HG03565 (cell line): ENCODE data around the gene CD79B.
"Not testable (repeated sequence)": the region's sequence is repeated elsewhere in the genome, so short reads cannot be mapped to it uniquely, and the experiment has no call there.

ENCODE experiments used
- ATAC-seq: cut with Tn5 transposase; IDR thresholded peaks from one replicate; pipeline ENCODE4 v1.9.1; 2021; ENCODE audit warnings: mild to moderate bottlenecking, moderate library complexity; ENCODE audit not compliant: unreplicated experiment

Gene CD79B

DNA sequence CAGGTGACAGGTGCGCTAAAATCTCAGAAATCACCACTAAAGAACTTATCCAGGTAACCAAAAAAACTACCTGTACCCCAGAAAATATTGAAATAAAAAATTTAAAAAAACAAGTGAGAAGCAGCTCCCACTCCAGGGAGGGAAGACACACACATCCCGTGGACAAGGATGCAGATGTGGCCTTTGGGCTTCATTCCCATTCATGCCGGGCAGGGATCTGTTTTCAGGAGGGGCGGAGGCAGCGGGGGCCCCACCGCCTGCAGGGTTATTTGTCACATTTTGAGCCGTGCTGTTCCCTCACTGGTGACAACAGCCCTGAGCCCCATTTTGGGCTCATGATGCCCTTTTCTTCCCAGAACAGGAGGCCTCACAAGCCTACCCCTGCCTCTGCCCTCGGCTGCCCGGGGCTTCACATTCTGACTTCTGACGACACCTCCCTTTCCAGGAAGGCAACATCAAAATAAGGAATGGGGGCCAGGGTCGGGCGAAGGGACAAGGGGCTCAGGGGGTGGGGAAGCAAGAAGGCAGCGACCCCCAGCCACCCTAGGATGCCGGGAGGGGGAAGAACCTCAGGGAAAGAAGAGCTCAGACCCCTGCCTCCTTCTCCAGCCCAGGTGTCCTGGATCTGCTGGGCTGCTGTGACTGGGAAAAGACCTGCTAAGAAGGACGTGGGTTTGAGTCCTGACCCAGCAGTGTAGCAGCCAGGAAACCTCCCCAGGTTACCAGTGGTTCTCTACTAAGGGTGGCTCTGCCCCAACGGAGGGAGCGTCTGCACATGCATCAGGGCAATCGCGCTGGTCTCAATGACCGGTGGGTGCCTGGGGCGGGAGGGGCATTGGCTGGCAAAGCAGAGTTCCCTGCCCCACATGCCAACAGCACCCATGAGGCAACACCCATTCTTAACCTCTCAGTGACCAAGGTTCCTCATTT is 2.3 kb upstream of the CD79B start:
- ATAC-seq = no peak

DNA sequence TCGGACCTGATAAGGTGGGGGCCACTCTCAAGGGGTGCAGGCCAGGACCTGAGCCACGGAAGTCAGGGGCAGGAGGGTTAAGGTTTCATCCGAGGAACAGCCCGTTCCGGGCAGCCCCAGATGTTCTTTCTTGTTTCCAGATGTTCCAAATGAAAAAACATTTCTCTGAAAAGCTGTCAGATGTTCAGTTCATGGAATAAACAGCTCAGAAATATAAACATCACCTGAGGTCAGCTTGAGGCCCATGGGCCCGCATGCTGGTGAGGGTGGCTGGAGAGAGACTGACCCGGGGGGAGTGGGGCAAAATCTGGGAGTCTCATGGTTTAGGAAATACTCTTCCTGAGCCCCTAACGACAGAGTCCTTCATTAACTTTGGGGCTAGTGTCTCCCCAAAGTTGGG is 1.5 kb upstream of the CD79B start:
- no peak for ATAC-seq

DNA sequence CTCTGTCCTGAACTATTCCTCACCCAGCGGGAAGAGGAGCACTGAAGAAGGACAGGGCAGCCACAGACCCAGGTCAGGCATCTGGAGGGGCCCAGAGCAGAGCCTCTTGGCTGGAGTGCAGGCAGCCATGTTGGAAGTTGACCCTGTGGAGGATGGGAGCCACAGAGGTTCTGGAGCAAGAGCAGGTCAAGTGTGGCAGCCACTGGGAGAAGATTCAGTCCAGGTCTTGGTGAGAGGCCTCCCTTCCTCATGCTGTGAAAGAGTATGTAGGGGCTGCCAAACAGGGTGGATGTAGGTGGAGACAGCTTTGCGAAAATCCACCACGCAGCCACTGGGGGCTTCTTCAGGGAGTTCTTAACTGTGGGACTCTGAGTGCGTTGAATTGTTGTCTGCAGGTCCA is 590 bp upstream of the CD79B start:
- no peak for ATAC-seq

DNA sequence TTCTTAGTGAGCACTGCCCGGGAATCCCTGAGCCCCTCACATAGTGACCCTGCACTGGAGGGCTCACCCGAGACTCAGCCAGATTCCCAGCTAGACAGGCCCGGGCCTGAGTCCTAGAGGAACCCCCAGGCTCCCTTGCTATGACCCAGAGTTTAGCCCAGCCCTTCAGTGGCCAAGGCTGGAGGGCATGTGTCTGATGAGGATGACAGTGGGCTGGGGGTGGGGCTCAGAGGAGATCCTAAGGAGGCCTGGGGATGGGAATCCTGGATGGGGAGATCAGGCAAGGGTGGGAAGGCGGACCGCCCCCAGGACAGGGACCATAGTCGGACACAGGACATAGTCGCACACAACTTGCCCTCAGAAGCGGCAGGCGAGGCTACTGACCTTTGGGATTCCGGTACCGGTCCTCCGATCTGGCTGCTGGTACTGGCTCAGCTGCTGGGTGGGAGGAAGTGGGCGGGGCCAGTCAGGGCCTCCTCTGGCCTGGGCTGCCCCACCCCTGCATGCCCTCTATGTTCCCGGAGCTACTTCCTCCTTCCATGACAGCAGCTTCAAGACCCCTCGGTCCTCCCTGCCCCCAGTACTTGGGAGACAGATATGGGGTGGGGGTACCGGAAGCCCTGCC is 1.1 kb downstream of the CD79B start:
- ATAC-seq = no peak

DNA sequence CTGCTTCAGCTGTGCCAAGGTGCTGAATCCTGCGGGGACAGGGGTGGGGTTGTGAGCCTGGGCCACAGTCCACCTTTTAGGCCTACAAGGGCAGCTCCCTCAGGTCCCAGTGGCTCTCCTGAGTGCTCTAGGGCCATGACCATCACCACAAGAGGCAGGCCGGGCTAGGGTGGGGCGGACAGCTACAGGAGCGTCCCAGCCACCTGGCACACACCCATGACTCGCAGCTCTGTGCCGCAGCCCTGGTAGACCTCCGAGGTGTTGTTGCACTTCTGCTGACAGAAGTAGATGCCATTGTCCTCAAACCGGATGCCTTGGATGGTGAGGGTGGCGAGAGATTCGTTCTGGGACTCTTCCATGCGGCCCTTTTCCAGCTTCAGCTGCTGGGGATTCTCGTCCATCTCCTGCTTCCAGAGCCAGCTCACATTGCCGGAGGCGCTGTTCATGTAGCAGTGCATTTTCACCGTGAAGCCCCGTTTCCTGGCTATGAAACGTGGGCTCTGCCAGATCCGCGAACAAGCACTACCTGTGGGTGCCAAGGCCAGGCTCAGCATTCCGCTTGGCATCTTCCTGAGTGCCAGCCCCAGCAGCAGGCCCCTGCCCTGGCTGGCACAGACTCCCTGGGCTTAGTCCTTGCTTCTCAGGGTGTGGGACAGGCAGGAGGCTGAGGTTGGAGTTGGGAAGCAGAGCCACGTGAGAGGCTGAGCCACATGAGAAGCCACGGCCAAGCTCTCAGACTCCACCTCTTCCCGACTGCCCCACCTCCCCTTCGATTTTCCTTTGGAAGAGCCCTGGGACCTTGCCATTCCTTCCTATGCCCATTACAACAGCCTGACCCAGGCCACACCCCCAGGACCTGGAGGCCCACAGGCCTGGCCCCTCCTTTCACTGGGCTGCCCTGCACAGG is 2.0 kb downstream of the CD79B start:
- ATAC-seq = no peak

DNA sequence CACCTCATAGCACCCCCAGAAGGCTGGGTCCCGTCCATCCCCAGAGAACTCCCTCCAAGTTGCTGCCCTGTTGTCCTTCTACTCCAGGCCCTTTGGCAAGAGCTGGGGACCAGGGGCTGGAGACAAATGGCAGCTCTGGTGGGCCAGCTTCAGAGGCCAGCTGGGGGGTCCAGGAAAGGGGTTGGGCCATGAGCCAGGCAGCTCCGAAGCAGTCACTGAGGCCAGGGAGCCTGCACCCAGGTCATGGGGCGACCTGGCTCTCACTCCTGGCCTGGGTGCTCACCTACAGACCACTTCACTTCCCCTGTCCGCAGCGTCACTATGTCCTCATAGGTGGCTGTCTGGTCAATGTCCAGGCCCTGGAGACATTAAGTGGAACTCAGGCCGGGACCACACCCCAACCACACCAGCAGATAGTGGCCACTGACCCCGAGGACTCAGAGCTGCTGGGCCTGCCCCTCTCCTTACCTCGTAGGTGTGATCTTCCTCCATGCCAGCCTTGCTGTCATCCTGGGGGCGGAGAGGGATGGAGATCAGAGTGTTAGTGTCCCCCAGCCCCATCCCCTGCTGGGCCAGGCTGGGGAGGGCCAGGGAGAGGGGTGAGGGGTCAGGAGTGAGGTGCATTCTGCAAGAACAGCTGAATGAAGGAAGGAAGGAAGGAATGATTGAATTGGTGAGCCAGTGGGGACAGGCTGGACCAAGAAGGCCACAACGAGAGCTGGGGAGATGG is 3.0 kb downstream of the CD79B start:
- ATAC-seq = no peak

DNA sequence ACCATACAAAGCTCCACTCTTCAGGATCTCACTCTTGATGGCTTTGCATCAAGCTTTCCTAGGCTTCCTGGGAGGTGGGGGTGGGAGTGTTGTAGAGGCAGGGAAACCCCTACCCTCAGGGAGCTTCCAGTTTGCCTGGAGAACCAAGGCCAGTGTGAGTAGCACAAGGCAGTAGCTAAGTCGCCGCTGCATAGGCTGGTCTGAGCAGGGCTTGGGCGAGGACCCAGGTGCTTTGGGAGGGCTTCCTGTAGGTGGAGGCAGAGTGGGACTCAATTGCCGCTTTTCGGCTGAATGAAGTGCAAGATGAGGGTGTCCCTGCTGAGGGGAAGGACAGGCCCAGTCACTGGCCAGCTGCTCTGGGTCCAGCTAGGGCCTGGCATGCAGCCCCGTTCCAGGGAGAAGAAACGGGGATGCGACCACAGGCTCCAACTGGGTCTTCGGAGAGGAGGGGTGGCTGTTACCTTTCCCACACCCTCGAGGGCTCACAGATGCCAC is 3.9 kb downstream of the CD79B start:
- no peak for ATAC-seq

DNA sequence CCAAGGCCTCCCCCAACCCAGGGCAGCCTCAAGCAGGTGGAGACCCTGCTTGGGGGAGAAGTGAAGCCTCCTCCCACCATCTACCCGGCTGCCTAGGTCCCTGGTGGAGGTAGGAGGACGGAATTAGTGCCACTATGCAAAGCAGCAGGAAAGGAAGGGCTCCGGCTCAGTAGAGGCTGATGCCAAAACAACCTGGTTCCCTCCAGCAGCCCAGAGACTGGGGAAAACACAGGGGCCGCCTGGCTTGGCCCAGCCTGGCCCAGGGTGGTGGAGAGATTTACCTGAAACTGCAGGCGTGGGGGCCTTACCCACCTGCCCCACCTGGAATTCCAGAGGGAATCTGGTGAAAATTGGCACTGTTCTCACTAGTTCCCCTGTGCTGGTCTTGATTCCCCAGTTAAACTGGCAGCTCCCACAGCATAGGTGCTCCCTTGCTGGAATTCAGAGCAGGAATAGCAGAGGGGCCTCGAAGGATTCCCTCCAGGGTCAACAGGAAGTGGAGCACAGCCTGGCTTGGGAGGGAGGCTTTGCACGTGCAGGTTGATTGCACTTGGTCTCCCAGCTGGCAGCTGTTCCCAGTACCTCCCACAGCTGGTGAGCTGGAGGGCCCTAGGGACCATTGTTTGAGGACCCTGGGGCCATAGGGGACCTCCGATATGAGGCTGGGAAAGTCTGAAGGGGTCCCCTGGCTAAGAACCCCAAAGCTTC is 4.5 kb downstream of the CD79B start:
- no peak for ATAC-seq

DNA sequence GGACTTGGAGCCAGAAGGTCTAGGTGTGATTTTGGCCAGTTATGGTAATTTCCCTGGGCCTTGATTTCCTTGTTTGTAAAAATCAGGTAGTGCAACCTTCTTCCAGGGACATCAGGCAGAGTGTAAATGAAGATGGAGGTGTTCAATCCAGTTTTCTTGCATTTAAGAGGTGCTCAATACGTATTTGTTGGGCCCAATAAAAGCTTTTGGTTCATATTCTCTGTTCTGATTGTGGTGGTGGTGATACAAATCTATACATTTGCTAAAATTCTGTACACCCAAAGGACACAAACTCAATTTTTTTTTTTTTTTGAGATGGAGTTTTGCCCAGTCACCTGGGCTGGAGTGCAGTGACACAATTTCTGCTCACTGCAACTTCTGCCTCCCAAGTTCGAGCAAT is 6.0 kb downstream of the CD79B start:
- ATAC-seq = no peak

DNA sequence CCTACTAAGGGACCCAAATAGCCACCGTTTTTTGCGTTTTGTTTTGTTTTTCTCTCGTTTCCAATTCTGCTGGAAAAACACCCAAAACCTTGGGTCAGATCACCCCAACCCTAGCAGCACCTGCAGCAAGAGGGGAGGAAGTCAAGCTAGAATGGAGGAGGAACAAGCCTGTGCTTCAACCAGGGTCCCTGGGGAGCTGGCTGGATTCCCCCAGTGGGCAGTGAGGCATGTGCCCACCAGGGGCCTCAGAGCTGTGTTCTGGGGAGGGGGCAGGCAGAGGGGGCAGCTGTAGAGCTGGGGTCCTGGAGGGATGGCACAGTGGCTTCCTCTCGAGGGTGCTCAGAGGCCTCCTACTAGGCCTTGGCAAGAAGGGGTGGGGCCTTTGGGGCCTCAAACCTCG is 6.5 kb downstream of the CD79B start:
- ATAC-seq = no peak

DNA sequence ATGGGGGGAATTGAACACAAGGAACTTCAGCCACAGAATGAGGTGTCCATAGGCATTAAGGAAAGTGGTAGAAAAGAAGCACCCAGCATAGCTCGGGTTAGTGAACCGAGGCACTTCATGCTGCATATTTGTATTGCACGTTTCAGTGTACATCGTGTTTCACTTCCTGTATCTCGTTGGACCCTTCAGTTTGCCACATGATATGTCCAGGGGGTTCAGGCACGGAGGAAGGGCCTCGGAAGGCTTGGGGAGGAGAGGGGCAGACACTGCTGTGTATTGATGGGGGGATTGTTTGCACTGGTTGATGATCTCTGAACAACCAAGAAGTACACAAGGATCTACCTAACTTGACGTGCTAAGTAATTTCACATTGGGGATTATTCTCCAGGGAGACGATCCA is 9.7 kb downstream of the CD79B start:
- ATAC-seq = not testable (repeated sequence)

DNA sequence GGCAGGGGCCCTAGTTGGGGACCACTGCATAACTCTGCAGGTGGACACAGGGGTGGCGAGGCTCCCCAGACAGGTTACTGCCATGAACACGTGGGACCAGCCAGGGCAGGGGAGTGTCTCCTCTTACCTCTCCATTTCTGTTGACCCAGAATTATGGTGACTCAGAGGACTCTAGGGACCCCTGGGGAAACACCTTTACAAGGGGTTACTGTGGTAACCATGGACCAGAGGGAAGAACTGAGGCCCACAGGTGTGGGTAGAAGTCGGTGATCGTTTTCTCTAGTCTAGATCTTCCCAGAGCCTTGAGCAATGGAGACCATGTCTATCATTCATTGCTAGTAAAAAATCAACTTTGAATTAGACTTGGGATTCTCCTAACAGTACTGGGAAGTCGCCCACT is 11.4 kb downstream of the CD79B start:
- not testable (repeated sequence) for ATAC-seq

DNA sequence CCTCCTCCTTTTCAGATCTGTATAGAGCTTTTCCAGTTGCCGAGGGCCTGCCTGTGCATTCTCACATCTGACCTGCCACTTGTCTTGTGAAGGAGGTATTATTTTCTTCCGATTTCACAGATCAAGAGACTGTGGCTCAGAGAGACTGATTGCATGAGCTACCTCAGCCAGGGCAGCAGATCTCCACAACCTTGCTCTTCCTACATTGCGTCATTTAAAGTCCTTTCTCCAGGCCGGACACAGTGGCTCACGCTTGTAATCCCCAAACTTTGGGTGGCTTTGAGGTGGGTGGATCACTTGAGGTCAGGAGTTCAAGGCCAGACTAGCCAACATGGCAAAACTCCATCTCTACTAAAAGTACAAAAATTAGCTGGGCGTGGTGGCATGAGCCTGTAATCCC is 12.1 kb downstream of the CD79B start:
- ATAC-seq = not testable (repeated sequence)

DNA sequence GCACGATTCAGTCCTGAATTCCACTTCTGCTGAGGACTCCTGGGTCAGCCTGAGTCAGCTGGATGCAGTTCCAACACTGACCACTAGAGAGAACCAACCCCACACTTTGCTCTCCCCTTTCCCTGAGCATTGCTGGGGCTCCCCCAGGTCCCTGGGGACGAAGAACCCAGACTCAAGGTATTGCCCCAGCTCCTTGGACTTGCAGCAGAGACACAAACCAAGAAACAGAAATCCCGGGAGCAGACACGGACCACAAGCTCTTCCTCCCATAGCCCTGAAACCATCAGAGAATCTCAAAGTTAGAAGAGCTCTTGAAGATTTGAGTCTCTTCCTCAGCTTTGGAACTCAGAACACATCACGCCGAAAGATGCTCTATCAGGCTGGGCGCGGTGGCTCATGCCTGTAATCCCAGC is 12.8 kb downstream of the CD79B start:
- no peak for ATAC-seq

DNA sequence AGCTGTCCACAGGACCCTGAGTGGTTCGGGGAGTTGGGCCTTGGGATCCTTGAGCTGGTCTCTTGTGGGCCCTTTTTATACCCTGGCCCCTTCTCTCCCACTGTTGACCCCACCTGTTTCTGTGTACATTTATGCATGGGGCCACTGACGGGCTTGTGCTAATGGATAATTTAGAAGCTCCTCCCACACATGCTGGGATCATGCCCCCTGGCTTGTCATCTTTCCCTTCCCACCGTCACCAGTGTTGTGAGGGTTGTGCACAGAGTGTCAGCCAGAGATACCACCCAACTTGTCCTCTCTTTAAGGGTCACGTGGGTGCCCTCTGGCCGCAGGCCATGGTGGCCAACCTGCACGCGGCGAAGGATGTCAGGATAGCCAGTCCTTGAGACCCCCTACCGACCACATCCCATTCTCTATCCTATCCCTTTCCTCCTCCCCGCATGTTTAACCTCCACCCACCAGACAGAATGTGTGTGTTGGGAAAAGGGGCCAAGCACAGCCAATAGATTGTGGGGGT is 13.3 kb downstream of the CD79B start, which contains the start of gene GH1:
GH1 (minus strand) TSS at position 51 of the 517 bp plus-strand sequence. CDS start 63 bp downstream, outside the sequence.
- not testable (repeated sequence) for ATAC-seq

DNA sequence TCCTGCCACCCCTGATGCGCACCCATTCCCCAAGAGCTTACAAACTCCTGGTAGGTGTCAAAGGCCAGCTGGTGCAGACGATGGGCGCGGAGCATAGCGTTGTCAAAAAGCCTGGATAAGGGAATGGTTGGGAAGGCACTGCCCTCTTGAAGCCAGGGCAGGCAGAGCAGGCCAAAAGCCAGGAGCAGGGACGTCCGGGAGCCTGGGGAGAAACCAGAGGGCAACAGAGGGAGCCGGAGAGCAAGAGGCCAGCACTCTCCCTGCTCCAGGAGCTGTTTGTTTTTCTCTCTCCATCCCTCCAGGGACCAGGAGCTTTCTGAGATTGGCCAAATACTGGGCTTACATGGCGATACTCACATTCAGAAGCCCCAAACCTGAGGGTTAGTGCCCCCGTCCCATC is 13.8 kb downstream of the CD79B start:
- no peak for ATAC-seq

DNA sequence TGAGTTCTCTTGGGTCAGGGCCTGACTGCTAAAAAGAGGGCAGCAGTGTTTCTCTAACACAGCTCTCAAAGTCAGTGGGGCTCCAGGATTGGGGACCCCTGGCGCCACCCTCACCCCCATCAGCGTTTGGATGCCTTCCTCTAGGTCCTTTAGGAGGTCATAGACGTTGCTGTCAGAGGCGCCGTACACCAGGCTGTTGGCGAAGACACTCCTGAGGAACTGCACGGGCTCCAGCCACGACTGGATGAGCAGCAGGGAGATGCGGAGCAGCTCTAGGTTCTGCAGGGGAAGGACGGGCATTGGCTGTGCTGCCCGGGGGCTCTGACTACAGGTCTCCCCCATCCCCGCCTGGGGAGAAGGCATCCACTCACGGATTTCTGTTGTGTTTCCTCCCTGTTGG is 14.5 kb downstream of the CD79B start:
- no peak for ATAC-seq

DNA sequence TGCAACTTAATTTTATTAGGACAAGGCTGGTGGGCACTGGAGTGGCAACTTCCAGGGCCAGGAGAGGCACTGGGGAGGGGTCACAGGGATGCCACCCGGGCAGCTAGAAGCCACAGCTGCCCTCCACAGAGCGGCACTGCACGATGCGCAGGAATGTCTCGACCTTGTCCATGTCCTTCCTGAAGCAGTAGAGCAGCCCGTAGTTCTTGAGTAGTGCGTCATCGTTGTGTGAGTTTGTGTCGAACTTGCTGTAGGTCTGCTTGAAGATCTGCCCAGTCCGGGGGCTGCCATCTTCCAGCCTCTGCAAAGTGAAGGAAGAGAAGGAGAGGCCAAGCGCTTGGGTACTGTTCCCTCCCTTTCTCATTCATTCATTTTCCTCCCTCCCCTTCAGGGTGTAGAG is 14.9 kb downstream of the CD79B start:
- not testable (repeated sequence) for ATAC-seq

DNA sequence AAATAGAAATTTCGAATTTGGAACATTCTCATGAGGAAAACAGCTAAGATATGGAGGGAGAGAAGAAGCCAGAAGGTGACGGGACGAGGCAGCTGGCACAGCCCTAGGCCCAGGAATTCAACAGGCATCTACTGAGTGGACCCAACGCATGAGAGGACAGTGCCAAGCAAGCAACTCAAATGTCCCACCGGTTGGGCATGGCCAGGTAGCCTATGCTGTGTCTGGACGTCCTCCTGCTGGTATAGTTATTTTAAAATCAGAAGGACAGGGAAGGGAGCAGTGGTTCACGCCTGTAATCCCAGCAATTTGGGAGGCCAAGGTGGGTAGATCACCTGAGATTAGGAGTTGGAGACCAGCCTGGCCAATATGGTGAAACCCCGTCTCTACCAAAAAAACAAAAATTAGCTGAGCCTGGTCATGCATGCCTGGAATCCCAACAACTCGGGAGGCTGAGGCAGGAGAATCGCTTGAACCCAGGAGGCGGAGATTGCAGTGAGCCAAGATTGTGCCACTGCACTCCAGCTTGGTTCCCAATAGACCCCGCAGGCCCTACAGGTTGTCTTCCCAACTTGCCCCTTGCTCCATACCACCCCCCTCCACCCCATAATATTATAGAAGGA is 15.5 kb downstream of the CD79B start:
- no peak for ATAC-seq
